Activated CD8-positive, alpha-beta memory T cell treated with anti-CD3 and anti-CD28 coated beads for 1 hour (primary cell): Measurements from ENCODE around the gene FMNL1.
A peak's percentile ranks its signal among the peaks of the same experiment; 100 is the strongest.

Experiments
- DNase-seq, 2 donors: peaks; one replicate each; pipeline ENCODE4 v3.0.0-alpha.2; 2020; ENCODE audit warnings: low read depth in 1 of 2; ENCODE audit errors: extremely low read depth in 1 of 2

The FMNL1 gene

DNA sequence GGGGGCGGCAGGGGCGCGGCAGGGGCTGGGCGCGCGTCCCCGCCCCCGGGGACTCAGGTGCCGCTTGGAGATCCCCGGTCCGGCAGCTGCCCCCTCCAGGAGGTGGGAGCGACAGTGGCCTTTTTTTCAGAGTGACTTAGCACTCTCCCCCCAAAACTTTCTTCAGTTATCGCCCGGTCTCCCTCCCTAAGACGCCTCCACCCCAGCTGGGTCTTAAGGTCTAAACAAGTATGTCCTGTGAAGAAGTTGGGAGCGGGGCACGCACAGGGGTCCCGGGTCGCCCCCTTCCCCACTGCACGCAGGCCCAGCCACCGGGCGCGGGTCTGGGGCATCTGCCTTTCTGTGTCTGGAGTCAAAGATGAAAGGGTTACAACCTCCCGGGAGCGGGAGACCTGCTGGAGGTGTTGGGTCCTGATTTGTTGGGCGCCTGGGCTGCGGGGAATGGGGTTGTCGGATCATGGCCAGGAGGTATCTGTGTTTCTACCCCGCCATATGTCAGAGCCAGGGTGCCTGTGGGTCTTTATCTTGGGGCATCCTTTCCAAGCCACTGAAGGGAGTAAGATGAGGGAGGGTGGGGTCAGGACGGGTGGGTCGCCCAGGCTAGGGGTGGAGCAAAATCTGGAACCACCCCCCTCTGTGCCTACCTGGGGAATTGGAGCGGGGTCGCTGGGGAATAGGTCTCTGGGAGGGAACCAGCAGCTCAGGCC, 757 bp downstream of the FMNL1 start:
- DNase-seq = no peak

DNA sequence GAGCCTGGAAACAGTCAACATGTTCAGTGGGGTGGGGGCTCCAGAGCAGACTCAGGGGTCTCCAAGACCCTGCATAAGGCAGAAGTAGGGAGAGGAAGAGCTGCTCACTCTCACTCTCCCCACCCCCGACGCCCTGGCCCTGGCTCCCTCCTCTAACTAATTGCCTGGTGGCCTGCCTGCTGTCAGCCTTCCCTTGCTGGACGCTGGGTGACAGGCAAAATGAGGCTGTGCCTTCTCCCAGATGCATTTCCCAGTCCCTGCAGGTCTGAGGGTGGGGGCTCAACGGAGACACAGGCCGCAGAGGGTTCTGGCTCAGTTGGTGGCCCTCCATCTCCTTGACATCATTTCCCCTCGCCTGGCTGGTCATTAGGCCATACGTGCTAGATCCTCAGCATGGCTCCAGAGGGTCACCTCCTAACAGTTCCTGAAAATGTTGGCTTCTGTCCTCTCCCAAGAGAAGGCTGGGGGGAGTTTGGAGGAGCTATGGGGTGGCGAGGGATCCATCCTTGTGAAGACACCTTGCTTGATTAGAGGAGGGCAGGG, 1.4 kb downstream of the FMNL1 start:
- DNase-seq = no peak

DNA sequence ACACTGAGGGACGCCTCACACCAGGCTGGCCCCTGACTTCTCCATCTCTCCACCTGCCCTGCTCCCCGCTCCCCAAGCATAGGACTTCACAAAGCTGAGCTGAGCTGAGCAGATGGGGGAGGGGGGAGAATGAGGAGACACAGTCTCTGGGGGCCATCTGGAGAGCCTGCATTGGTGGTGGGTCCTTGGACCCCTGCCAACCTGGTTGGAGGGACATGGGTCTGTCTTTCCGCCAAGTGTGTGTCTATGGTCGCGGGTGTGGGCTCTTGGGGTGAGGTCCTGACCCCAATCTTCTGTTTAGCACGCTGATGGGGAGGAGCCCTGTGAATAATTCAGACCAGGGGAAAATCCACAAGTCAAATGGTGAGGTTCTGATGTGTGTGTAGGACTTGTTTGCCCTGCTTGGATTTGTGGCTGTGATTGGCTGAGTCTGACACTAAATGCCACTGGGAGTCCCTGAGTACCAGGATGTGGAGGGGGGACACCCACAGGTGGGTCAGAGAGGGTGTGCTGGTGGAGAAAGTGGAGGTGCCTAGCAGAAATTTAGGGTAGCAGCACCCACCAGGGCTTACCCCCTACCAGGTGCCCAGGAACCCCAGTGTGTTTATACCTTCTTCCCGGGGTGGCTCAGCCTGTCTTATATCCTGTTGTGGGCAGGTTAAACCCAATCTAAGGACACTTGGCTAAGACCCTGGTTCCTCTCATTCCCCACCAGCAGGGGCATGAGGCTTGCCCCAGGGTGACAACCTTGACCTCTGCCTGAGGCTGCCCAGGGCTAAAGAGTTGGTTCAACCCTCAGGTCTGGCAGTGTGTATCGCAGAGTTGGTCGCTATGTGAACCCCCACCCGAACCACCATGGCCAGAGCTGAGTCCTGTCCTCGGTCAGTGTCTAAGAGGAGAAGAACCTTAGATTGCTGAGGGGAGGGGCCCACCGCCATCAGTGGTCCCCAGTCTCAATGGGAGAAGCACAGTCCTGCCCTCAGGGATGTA, 2.1 kb downstream of the FMNL1 start:
- DNase-seq = no peak

DNA sequence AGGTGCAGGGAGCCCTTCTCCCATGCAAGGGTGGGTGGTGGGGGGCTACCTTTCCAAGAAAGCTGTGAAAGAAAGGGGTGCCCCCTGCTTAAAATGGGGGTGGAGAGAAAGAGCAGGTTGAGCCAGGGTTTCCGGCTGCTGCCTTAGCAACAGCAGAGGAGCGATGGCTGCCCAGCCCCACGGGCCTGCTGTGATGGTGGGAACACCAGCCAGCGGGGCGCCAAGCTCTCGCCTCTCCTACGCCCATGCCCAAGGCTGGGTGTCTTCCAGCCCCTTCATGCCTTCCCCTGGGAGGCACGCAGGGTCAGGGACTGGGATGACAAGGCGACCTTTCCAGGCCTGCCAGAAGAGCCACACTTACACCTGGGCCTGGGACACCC, 3.0 kb downstream of the FMNL1 start:
- no peak for DNase-seq

- DNase-seq = no peak
Measured at GRCh38 chr17:45225051-45225700, 3.5 kb downstream of the FMNL1 start.

DNA sequence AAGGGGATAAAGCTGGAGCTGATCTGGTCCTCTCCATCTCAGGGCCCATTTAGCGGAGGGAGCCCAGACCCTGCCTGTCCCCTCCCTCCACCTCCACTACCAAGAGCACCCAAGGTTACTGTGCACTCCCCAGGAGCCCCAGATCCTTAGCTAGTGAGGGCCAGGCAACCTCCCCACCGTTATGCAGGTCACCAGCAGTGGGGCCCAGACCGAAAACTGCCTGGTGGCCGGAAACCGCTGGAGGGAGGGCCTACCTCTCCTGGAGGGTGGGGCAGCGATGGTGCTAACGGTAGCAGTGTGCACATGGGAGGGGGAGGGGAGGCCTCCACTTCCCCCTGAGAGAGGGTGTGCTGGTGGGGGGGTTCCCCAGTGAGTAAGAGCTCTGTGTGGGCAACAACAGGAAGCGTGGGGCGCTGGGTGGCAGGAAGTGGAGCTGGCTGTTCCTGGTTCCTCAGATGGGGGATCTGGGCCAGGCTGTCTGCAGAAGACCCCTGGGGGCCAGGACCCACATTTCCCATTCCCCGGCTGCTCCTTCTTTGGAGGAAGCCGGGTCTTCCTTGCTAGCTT, 4.4 kb downstream of the FMNL1 start:
- DNase-seq = peak; percentile 89 to 93

DNA sequence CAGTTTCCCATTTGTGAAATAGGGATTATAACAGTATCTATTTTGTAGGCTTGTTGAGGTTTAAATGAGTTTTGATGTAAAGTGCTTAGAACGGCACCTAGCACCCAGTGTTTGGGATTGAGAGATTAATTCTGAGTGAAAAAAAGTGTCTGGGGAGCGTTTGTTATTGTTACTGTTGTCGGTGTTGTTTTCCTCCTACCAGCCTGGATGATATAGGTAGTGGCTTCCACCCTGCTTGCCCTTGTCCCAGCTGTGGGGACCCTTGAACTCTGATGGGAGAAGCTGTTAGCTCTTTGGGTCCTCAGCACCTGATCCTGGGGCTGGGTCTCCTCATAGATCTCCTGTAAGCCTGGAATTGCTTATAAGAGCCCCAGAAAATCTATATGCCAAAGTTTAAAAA, 4.9 kb downstream of the FMNL1 start:
- no peak for DNase-seq

GRCh38 chr17:45227101-45227925, 5.6 kb downstream of the FMNL1 start:
- no peak for DNase-seq

DNA sequence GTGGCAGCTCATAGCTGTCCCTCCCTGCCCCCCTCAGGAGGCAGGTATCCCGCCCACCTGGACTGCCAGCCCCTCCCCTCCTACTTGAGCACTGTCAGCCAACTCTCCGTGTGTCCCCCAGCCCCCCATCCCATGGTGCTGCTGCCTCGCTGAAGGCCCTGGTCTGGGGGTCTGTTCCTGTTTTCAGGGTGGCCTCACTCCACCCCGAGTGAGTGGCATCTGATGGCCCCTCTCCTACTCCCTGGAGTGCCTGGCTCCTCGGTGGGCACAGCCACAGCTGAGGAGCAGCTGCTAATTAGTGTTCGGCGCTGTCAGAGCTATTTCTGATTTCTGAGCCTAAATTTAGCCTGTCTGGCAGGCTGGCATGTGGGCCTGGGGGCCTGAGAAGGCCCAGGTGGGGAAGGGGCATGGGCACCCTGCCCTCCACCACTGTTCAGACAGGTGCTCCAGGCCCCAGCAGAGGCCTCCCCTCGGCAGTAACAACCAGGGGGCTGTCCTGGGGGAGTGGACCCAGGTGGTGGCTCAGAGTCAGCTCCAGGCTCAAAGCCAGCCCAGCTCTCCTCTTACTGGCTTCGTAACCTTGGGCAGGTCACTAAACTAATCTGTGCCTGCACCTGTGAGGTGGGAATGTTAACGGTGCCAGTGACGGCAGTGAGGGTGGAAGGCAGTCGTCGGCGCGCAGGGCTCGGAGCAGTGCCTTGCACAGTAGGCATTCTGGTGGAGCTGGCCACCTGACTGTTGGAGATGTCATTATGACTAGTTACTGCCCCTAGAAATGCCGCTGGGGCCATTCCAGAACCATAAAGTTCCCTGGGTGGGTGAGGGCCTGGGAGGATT, 6.5 kb downstream of the FMNL1 start:
- no peak for DNase-seq

DNA sequence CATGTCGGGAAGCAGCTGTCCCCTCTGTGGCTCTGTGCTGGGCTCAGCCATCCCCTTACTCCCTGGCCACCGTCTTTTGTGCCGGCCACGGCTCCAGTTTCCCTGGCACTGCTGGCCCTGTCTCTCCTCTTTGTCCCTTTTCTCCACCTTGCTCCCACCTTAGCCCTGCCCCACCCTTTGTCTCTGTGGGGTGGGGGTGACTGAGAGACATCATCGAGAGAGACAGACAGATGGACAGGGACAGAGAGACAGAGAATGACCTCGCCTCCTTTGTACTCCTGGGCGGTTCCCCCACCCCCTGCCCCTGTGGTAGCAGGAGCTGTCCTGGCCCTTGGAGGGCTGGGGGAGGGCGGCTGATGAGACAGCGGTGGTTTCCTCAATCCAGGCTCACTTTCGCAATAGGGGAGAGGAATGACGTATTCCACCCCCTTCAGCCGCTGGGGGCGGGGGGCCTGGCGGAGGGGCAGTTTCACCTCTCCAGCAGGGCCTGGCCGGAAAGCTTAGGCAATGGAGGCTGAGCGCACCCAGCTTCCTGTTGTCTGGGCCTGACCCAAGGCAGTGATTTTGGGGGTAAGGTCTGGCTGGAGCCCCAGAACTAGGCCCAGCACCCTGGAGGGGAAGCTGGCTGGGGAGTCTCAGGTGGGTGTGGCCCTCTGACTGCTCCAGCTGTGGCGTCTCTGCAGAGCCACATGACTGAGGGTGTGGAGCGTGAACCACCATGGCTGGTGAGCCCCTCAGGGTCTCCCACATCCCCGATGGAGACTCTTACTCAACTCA, 7.3 kb downstream of the FMNL1 start:
- peak; percentile 58 to 88 for DNase-seq

- DNase-seq = no peak
Measured at GRCh38 chr17:45229681-45230409, 8.2 kb downstream of the FMNL1 start.

- DNase-seq = no peak
Measured at GRCh38 chr17:45230410-45230786, 8.7 kb downstream of the FMNL1 start.

- no peak for DNase-seq
Measured at GRCh38 chr17:45230787-45231480, 9.2 kb downstream of the FMNL1 start.

DNA sequence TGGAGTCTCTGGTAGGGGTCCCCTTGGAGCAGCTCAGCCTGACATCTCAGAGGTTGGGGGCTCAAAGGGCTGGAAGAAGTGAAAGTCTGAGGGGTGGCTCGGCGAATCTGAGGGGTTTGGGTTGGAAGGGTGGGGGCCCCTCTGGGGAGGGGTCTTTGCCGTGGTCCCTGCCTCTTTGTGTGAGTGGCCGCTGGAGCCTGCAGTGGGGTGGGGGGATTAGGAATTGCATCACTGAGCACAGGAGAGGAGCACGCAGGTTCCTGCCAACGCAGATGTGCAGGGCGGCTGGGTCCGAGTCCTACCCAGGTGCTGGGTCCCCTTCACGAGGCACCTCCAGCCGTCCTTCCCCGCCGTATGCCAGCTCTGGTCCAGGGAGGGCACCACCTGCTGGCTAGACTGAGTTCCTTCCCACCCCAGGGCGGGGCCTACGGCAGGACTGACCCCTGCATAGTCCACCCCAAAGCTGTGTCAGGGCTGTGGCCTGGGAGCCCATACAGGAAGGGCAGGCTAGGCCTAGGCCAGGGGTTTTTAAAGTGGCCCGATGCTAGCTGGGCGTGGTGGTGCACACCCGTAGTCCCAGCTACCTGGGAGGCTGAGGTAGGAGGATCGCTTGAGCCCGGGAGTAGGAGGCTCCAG, 9.9 kb downstream of the FMNL1 start:
- DNase-seq = no peak

- no peak for DNase-seq
Measured at GRCh38 chr17:45232514-45233422, 11.1 kb downstream of the FMNL1 start.

DNA sequence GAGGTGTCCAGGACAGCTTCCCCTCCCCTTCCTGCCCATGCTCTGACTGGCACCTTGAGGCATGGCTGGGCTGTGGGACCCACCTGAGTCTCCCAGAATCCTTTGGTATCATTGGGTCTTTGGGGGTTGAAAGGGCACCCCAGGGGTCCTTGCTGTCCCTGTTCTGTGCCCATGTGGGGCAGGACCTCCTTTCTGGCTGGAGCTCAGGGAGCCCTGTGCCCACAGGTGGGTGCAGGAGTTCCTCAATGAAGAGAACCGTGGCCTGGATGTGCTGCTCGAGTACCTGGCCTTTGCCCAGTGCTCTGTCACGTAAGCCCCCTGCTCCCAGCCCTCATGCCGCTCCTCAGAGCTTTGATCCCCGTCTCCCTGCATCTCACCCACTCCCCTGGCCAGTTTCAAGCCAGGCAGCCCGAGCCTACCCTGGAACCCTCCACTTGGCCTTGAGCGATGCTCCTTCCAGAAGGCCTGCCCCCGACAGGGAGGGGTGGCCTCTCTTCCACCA, 11.8 kb downstream of the FMNL1 start:
- DNase-seq = no peak
